Keratinocyte (primary cell): ENCODE measurements around the gene NPAS3. TPM values are rescaled to one million over a fixed set of nuclear protein-coding genes. Genes with fewer than 3 reads are reported as not detected.

Source experiments
- DNase-seq: peaks from one replicate; pipeline ENCODE4 v3.0.0-alpha.2; 2011; ENCODE audit warnings: low read depth, missing footprints, low spot score
- FAIRE-seq: peaks from 2 replicates; lab custom pipeline; 2011; peaks lifted over from hg19 to GRCh38; lab: Jason Lieb, UNC
- H2AFZ ChIP-seq: 2 replicates; pipeline ENCODE4 v1.6.0; 2012; ENCODE audit warnings: low read length, control low read depth, inconsistent platforms; ENCODE audit not compliant: control insufficient read depth
- H3K27ac ChIP-seq: 2 replicates; pipeline ENCODE4 v1.5.1; 2011; ENCODE audit warnings: low read length; ENCODE audit not compliant: control insufficient read depth, insufficient read depth
- H3K27me3 ChIP-seq: 3 replicates; pipeline ENCODE4 v1.6.0; 2011; ENCODE audit warnings: low read length; ENCODE audit not compliant: control insufficient read depth, insufficient read depth; ENCODE audit errors: extremely low read depth
- H3K36me3 ChIP-seq, 2 experiments: 2 replicates in 1 of 2; 3 replicates in 1 of 2; pipeline ENCODE4 v1.5.1; 2011; ENCODE audit warnings: low read length in 2 of 2, mild to moderate bottlenecking in 1 of 2; ENCODE audit not compliant: control insufficient read depth in 2 of 2, insufficient read depth in 2 of 2; ENCODE audit errors: extremely low read depth in 1 of 2
- H3K4me1 ChIP-seq: 3 replicates; pipeline ENCODE4 v1.5.1; 2011; ENCODE audit warnings: low read length; ENCODE audit not compliant: control insufficient read depth, insufficient read depth; ENCODE audit errors: extremely low read depth
- H3K4me2 ChIP-seq: 3 replicates; pipeline ENCODE4 v1.6.0; 2011; ENCODE audit warnings: low read depth, low read length; ENCODE audit not compliant: control insufficient read depth, insufficient read depth; ENCODE audit errors: extremely low read depth
- H3K4me3 ChIP-seq, 3 experiments: fragments of 200-600 bp in 1 of 3; sonication (generic) in 1 of 3; 2 replicates in 2 of 3; 3 replicates in 1 of 3; pipeline ENCODE4 v1.5.1; 2011 to 2016; ENCODE audit warnings: low read length in 3 of 3, mild to moderate bottlenecking in 3 of 3, control low read depth in 2 of 3, inconsistent platforms in 1 of 3, low read depth in 1 of 3, mixed read lengths in 1 of 3, mixed run types in 1 of 3, moderate library complexity in 1 of 3; ENCODE audit not compliant: control insufficient read depth in 2 of 3, insufficient read depth in 2 of 3; ENCODE audit errors: extremely low read depth in 1 of 3
- H3K79me2 ChIP-seq: 2 replicates; pipeline ENCODE4 v1.6.0; 2012; ENCODE audit warnings: low read length; ENCODE audit not compliant: control insufficient read depth, insufficient read depth
- H3K9ac ChIP-seq: 3 replicates; pipeline ENCODE4 v1.6.0; 2011; ENCODE audit warnings: low read length; ENCODE audit not compliant: control insufficient read depth, insufficient read depth; ENCODE audit errors: extremely low read depth
- H3K9me1 ChIP-seq: 3 replicates; pipeline ENCODE4 v1.6.0; 2011; ENCODE audit warnings: low read length; ENCODE audit not compliant: control insufficient read depth, insufficient read depth; ENCODE audit errors: extremely low read depth
- H3K9me3 ChIP-seq: 2 replicates; pipeline ENCODE4 v1.5.1; 2012; ENCODE audit warnings: low read depth, low read length; ENCODE audit not compliant: control insufficient read depth
- H4K20me1 ChIP-seq: 3 replicates; pipeline ENCODE4 v1.6.0; 2011; ENCODE audit warnings: low read length; ENCODE audit not compliant: control insufficient read depth, insufficient read depth; ENCODE audit errors: extremely low read depth
- EZH2 ChIP-seq: IDR thresholded peaks from one replicate; pipeline ENCODE4 v1.6.1; 2012; ENCODE audit warnings: inconsistent platforms, mild to moderate bottlenecking, low read length, moderate library complexity
- dilution Hi-C: fragments of 300-500 bp; cut with MboI; formaldehyde crosslinking; loops from one replicate; pipeline ENCODE4 v1.7.0; 2020; ENCODE audit warnings: low sequenced_read_pairs; ENCODE audit not compliant: extremely low pct_ligation_motif_present
- polyA plus RNA-seq, 5 experiments: library from polyadenylated mRNA; depleted of rRNA in 3 of 5; stranded (reverse) in 3 of 5; stranded (forward) in 1 of 5; unstranded in 1 of 5; fragments of >200 nt; gene quantifications; 1 replicate in 1 of 5; 2 replicates in 3 of 5; 3 replicates in 1 of 5; pipeline versions ENCODE4 v1.2.1 to v1.2.3, GENCODE V29; 2011 to 2012; ENCODE audit warnings: missing spikeins in 2 of 5, low read depth in 1 of 5, low replicate concordance in 1 of 5
- TF ChIP-seq, protein P1 (sequence below), 3 experiments: IDR thresholded peaks in 1 of 3; conservative IDR thresholded peaks in 1 of 3; optimal IDR thresholded peaks in 1 of 3; 2 replicates in 2 of 3; 3 replicates in 1 of 3; pipeline versions ENCODE3 to v1.5.1; 2011; ENCODE audit warnings: low read length in 3 of 3, mild to moderate bottlenecking in 3 of 3, moderate library complexity in 2 of 3, control low read depth in 1 of 3, inconsistent platforms in 1 of 3; ENCODE audit not compliant: insufficient read depth in 2 of 3; ENCODE audit errors: extremely low read depth in 1 of 3

Gene NPAS3
- polyA plus RNA-seq, 1 donor (not counting 4 experiments of a cell fraction or from before 2014, with no cell fraction given): 0.07 TPM

- no peaks in the 10 kb centered on the region for H3K36me3 ChIP-seq
- no peaks in the 10 kb centered on the region for H3K27me3 ChIP-seq
- H3K27ac ChIP-seq: no peak overlapping the region
- H2AFZ ChIP-seq: no peak overlapping the region
- FAIRE-seq (no peak), DNase-seq (no peak)
- no peaks in the 10 kb centered on the region for H4K20me1 ChIP-seq
- H3K4me2 ChIP-seq: no peak overlapping the region
- TF ChIP-seq, protein P1, sequence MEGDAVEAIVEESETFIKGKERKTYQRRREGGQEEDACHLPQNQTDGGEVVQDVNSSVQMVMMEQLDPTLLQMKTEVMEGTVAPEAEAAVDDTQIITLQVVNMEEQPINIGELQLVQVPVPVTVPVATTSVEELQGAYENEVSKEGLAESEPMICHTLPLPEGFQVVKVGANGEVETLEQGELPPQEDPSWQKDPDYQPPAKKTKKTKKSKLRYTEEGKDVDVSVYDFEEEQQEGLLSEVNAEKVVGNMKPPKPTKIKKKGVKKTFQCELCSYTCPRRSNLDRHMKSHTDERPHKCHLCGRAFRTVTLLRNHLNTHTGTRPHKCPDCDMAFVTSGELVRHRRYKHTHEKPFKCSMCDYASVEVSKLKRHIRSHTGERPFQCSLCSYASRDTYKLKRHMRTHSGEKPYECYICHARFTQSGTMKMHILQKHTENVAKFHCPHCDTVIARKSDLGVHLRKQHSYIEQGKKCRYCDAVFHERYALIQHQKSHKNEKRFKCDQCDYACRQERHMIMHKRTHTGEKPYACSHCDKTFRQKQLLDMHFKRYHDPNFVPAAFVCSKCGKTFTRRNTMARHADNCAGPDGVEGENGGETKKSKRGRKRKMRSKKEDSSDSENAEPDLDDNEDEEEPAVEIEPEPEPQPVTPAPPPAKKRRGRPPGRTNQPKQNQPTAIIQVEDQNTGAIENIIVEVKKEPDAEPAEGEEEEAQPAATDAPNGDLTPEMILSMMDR (optimal IDR thresholded peaks at IDR 0.05 in 1 of 3, IDR thresholded peaks at IDR 0.05 in 1 of 3, conservative IDR thresholded peaks at IDR 0.05 in 1 of 3; ENCODE audit: extremely low read depth in 1 of 3, insufficient read depth in 2 of 3, low read length in 3 of 3): no peak
- TF ChIP-seq EZH2: no peak
- H3K4me1 ChIP-seq: peaks cover 10% of the 10 kb centered on the region
- no peak overlapping the region for H3K9ac ChIP-seq
- H3K9me3 ChIP-seq: no peaks in the 10 kb centered on the region
- H3K9me1 ChIP-seq: no peaks in the 10 kb centered on the region
- H3K79me2 ChIP-seq: no peaks in the 10 kb centered on the region
- H3K4me3 ChIP-seq: no peak overlapping the region
- dilution Hi-C loops: no loop called here
Measured at GRCh38 chr14:33454707-33455106, 516.0 kb downstream of the NPAS3 start.

- H3K79me2 ChIP-seq: no peaks in the 10 kb centered on the region
- dilution Hi-C loops: no loop called here
- TF ChIP-seq EZH2: no peak
- TF ChIP-seq, protein P1 (optimal IDR thresholded peaks at IDR 0.05 in 1 of 3, IDR thresholded peaks at IDR 0.05 in 1 of 3, conservative IDR thresholded peaks at IDR 0.05 in 1 of 3; ENCODE audit: extremely low read depth in 1 of 3, insufficient read depth in 2 of 3, low read length in 3 of 3): no peak
- no peak overlapping the region for H3K9ac ChIP-seq
- peaks cover 10% of the 10 kb centered on the region for H3K4me1 ChIP-seq
- no peaks in the 10 kb centered on the region for H3K36me3 ChIP-seq
- FAIRE-seq (no peak), DNase-seq (no peak)
- H3K27ac ChIP-seq: no peak overlapping the region
- H3K9me3 ChIP-seq: no peaks in the 10 kb centered on the region
- no peaks in the 10 kb centered on the region for H3K9me1 ChIP-seq
- H3K4me2 ChIP-seq: no peak overlapping the region
- no peak overlapping the region for H2AFZ ChIP-seq
- H3K4me3 ChIP-seq: no peak overlapping the region
- H4K20me1 ChIP-seq: no peaks in the 10 kb centered on the region
- no peaks in the 10 kb centered on the region for H3K27me3 ChIP-seq
Measured at GRCh38 chr14:33455654-33456345, 517.1 kb downstream of the NPAS3 start.
